ENCODE data around the gene BIRC3.

- TF ChIP-seq CTCF (IDR thresholded peaks at IDR 0.05; ENCODE audit: low read depth, low read length) (no peak), EZH2phosphoT487 (IDR thresholded peaks at IDR 0.05; ENCODE audit: low read depth) (no peak)
These were observed 21.3 kb downstream of the BIRC3 start for GRCh38 chr11:102338479-102339010.
